ENCODE measurements around the gene TACC2. TPM values are rescaled to one million over a fixed set of nuclear protein-coding genes. Genes with fewer than 3 reads are reported as not detected.

The TACC2 gene
- total RNA-seq, 1 donor from 2014 or later, result 400 TPM

DNA sequence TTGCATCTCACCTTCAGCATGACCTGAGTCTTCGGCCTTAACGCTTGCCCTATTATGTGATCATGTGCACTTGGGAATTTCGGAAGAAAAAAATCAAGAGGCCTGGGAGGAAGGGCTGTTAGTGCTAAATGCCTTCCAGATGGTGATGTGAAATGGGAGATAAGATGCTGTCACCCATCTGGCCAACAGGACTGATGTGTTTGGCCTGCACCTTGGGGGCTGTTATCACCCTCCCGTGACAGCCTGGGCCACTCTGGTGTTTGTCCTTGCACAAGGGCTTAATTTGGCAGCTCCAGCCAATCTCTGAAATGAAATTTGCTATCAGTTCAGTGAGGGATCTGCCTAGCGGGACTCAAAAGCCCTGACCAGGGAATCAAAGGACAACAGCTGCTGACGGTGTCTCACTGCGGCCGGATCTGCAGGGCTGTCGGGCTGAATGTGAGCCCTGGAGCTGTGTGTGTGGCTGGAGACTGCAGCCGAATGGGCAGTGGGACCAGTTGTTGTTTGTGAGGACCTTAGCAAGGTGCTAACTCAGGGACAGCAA, 150.7 kb downstream of the TACC2 start:
- H3K4me3 ChIP-seq, result peak overlapping the region; percentile 38
- intact Hi-C loops (cut with micrococcal nuclease), result no loop called here
- H3K4me1 ChIP-seq, result peaks cover 92% of the 10 kb centered on the region
- peaks cover 39% of the 10 kb centered on the region for H3K36me3 ChIP-seq
- TF ChIP-seq, protein P1, sequence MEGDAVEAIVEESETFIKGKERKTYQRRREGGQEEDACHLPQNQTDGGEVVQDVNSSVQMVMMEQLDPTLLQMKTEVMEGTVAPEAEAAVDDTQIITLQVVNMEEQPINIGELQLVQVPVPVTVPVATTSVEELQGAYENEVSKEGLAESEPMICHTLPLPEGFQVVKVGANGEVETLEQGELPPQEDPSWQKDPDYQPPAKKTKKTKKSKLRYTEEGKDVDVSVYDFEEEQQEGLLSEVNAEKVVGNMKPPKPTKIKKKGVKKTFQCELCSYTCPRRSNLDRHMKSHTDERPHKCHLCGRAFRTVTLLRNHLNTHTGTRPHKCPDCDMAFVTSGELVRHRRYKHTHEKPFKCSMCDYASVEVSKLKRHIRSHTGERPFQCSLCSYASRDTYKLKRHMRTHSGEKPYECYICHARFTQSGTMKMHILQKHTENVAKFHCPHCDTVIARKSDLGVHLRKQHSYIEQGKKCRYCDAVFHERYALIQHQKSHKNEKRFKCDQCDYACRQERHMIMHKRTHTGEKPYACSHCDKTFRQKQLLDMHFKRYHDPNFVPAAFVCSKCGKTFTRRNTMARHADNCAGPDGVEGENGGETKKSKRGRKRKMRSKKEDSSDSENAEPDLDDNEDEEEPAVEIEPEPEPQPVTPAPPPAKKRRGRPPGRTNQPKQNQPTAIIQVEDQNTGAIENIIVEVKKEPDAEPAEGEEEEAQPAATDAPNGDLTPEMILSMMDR (IDR thresholded peaks at IDR 0.05; ENCODE audit: borderline replicate concordance), result no peak
- H3K27me3 ChIP-seq (ENCODE audit: low read depth), result no peaks in the 10 kb centered on the region
- H3K9me3 ChIP-seq (replicated peaks), result peaks cover under 1% of the 10 kb centered on the region
- DNase-seq, result peak; percentile 81
- peak overlapping the region; percentile 91 for H3K27ac ChIP-seq (replicated peaks)

DNA sequence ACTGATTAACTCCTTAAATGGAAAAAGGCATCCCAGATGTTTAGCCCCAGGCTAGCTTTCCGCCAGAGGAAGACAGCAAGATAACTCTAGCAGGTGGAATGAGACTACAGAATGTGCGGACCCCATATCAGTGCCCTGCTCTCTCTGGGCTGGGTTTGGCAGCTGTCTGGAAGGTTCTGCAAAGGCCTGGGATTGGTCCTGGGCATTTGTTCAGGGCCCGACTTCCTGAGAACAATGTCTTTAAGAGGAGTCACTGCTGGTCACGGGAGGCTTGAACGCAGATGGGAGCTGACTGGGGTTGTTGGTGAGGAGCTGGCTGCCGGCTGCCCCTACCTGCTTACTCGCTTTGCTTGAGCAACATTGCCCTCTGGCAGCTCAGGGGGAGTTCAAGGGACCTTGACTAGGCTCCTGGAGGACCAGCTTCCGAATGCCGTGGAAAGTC, 151.5 kb downstream of the TACC2 start:
- peak overlapping the region; percentile 38 for H3K4me3 ChIP-seq
- no peaks in the 10 kb centered on the region for H3K27me3 ChIP-seq (ENCODE audit: low read depth)
- peak; percentile 37 for DNase-seq
- H3K36me3 ChIP-seq, result peaks cover 39% of the 10 kb centered on the region
- peaks cover 8% of the 10 kb centered on the region for H3K9me3 ChIP-seq (replicated peaks)
- intact Hi-C loops (cut with micrococcal nuclease), result no loop called here
- TF ChIP-seq, protein P1 (IDR thresholded peaks at IDR 0.05; ENCODE audit: borderline replicate concordance), result no peak
- H3K27ac ChIP-seq (replicated peaks), result peak overlapping the region; percentile 91
- peaks cover 84% of the 10 kb centered on the region for H3K4me1 ChIP-seq

DNA sequence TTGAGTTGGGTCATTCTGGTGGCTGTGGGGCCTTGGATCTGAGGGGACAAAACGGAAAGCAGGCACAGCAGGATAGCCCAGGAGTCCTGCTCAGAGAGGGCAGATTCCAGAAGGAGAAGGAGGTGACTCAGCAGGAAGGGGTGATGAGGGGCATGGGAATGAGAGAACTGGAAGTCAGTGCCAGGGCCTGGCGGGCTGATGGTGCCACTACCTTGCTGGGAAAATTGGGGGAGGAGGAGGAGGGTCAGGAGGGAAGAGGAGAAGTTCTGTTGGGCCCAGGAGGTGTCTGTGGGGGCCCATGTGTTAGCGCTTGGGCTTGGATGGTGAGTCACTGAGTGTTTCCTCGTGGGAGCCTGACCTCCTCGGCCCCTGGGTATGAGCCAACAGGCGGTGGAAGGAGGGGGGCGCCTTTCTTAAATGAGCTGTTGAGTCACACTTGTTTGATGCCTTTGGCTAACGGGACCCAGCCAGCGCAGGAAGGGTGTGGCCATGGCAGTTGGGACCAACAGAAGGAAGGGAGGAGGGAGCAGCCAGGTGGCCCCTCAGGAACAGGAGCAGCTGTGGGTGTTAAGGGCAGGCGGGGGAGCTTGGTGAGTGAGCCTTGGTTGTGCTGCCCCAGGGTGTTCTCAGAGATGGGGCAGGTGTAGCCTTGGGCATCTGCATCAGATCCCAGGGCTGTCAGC, 152.1 kb downstream of the TACC2 start:
- Histone ChIP-seq H3K4me1 (peaks cover 78% of the 10 kb centered on the region), H3K4me3 (peak overlapping the region; percentile 38), H3K36me3 (peaks cover 38% of the 10 kb centered on the region), H3K27ac (replicated peaks) (peak overlapping the region; percentile 91), H3K27me3 (ENCODE audit: low read depth) (no peaks in the 10 kb centered on the region), H3K9me3 (replicated peaks) (peaks cover 8% of the 10 kb centered on the region)
- intact Hi-C loops (cut with micrococcal nuclease), result no loop called here
- DNase-seq, result peak; percentile 93
- TF ChIP-seq, protein P1 (IDR thresholded peaks at IDR 0.05; ENCODE audit: borderline replicate concordance), result no peak

DNA sequence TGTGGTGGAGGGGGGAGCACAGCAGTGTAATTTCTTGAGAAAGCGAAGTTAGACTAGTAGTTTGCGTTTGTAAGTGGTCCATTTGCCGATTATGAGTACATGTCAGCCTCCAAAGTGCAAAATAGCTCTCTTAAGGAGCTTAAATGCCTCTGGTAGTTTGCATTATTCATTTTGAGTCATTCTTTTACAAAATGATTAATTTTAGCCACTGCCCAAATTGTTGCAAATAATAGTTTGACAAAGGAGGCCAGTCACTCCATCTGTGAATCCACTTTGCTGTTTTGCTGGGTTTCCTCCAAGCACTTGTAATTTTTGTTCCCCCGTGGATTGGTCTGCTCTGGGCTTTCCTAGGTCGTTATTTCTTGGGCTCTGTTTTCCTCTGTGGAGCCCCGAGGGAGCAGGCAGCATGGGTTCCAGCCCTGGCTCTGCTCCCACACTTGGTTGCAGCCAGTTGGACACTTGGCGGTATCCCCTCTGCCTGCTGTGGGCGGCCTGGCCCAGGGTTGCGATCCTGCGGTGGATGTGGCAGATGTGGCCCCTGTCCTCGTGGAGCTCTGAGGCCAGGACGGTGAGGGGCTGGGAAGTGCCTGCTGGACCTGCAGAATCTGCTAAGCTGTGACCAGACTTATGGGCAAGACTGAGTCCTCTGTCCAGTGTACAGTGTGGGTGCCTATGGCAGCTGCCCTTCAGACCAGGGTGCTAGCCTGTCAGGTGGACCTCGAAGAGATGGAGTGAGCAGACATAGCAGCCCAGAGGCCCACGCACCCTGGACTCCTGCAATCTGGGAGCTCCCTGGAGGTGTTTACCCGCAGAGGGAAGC, 153.1 kb downstream of the TACC2 start:
- Histone ChIP-seq H3K4me1 (peaks cover 78% of the 10 kb centered on the region), H3K27ac (replicated peaks) (peak overlapping the region; percentile 91), H3K36me3 (peaks cover 32% of the 10 kb centered on the region), H3K27me3 (ENCODE audit: low read depth) (no peaks in the 10 kb centered on the region), H3K9me3 (replicated peaks) (peaks cover 8% of the 10 kb centered on the region), H3K4me3 (no peak overlapping the region)
- TF ChIP-seq, protein P1 (IDR thresholded peaks at IDR 0.05; ENCODE audit: borderline replicate concordance), result no peak
- intact Hi-C loops (cut with micrococcal nuclease), result no loop called here
- peak; percentile 61 for DNase-seq

DNA sequence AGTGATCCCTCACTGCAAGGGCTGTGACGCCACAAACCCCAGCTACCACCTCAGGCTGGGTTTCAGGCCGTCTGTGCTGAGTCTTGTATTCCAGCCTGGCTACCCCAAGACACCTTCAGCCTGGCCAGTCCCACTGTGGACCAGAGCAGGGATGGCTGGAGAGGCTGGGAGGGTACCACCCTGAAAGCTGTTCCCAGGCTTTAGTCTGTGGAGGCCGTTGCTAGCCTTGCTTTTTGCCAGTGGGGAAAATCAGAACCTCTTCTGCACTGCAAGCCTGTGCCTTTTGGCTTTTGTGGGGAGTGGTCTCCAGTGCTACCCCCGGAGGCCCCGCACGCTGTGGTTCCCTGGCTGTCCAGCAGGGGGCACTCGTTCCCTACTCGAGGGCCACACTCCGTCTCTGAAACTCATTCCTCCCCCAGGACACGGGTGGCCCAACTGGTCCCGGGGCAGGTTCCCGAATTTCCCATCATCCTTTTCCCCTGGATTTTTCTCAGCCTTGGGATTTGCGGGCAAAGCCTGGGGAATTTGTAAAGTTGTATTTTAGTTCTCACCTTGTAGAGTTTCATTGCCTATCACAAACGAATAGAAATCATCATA, 153.8 kb downstream of the TACC2 start:
- Histone ChIP-seq H3K4me1 (peaks cover 78% of the 10 kb centered on the region), H3K9me3 (replicated peaks) (peaks cover 8% of the 10 kb centered on the region), H3K36me3 (peaks cover 26% of the 10 kb centered on the region), H3K4me3 (no peak overlapping the region), H3K27me3 (ENCODE audit: low read depth) (no peaks in the 10 kb centered on the region), H3K27ac (replicated peaks) (peak overlapping the region; percentile 91)
- intact Hi-C loops (cut with micrococcal nuclease), result no loop called here
- TF ChIP-seq, protein P1 (IDR thresholded peaks at IDR 0.05; ENCODE audit: borderline replicate concordance), result peak; percentile 97
- DNase-seq, result peak; percentile 56
